C4-2B (cell line): ENCODE measurements around the gene CCDC51.
A peak's percentile ranks its signal among the peaks of the same experiment; 100 is the strongest.

Experiments
- H3K27ac ChIP-seq: fragments of 450-650 bp; 2 replicates; pipeline ENCODE4 v1.5.1; 2017
- CTCF ChIP-seq: fragments of 450-650 bp; conservative IDR thresholded peaks from 2 replicates; pipeline ENCODE4 v1.5.1; 2017; ENCODE audit warnings: mild to moderate bottlenecking
- ZFX ChIP-seq: fragments of 450-650 bp; IDR thresholded peaks from 2 replicates; pipeline ENCODE4 v1.6.1; 2017

CCDC51 gene

GRCh38 chr3:48446425-48447193 lies 6.7 kb upstream of the CCDC51 start, which contains the start of gene ATRIP:
Gene ATRIP (plus strand): TSS chr3:48446737. CDS start chr3:48446846, 109 bp downstream.
- peak; percentile 29; the same call in 1 of the 2 replicates for TF ChIP-seq ZFX
- no peak for TF ChIP-seq CTCF
- H3K27ac ChIP-seq: peak within 1 kb of the TSS; percentile 90

- peak overlapping the region; percentile 90 for H3K27ac ChIP-seq
- TF ChIP-seq ZFX (no peak), CTCF (no peak)
These were observed 6.1 kb upstream of the CCDC51 start for GRCh38 chr3:48446043-48446424.

GRCh38 chr3:48445277-48445882 lies 5.5 kb upstream of the CCDC51 start:
- peak overlapping the region; percentile 90 for H3K27ac ChIP-seq
- TF ChIP-seq ZFX: no peak
- no peak for TF ChIP-seq CTCF

- no peak overlapping the region for H3K27ac ChIP-seq
- TF ChIP-seq CTCF: no peak
- TF ChIP-seq ZFX: no peak
These were observed 2.0 kb upstream of the CCDC51 start for GRCh38 chr3:48441940-48442339.

GRCh38 chr3:48440590-48440958 lies 655 bp upstream of the CCDC51 start:
- no peak for TF ChIP-seq CTCF
- no peak for TF ChIP-seq ZFX
- peak overlapping the region; percentile 90 for H3K27ac ChIP-seq

- no peak overlapping the region for H3K27ac ChIP-seq
- TF ChIP-seq CTCF (no peak), ZFX (no peak)
These were observed 2.1 kb downstream of the CCDC51 start for GRCh38 chr3:48437812-48438211.

- TF ChIP-seq ZFX (no peak), CTCF (no peak)
- no peak overlapping the region for H3K27ac ChIP-seq
These were observed 3.1 kb downstream of the CCDC51 start for GRCh38 chr3:48436855-48437254.
